ENCODE results near the gene KTN1. TPM values are rescaled to one million over a fixed set of nuclear protein-coding genes. Genes with fewer than 3 reads are reported as not detected.

KTN1 gene
- total and polyA plus RNA-seq, 2 experiments from 2014 or later: 119 to 225 TPM

GRCh38 chr14:55571125-55571889 lies 8.7 kb upstream of the KTN1 start:
- Histone ChIP-seq H3K9me2 (ENCODE audit: insufficient read depth) (no peaks in the 10 kb centered on the region), H3K27ac (no peak overlapping the region), H3K27me3 (replicated peaks; ENCODE audit: insufficient read depth) (no peaks in the 10 kb centered on the region), H3K4me2 (ENCODE audit: unreplicated experiment) (no peak overlapping the region), H4K20me1 (ENCODE audit: insufficient read depth) (no peaks in the 10 kb centered on the region), H3K4me1 (ENCODE audit: insufficient read depth) (no peaks in the 10 kb centered on the region), H3K9me3 (ENCODE audit: low read depth) (no peaks in the 10 kb centered on the region), H3K9ac (no peak overlapping the region), H2AFZ (no peak overlapping the region), H3K4me3 (no peak overlapping the region), H3K79me2 (ENCODE audit: insufficient read depth) (no peaks in the 10 kb centered on the region), H3K36me3 (ENCODE audit: low read depth) (no peaks in the 10 kb centered on the region), H3F3A (ENCODE audit: insufficient read depth) (no peaks in the 10 kb centered on the region)
- no peak for TF ChIP-seq EZH2phosphoT487 (IDR thresholded peaks at IDR 0.05; ENCODE audit: insufficient read depth, low read depth)
- TF ChIP-seq EZH2 (IDR thresholded peaks at IDR 0.05; ENCODE audit: insufficient read depth, poor library complexity, severe bottlenecking): no peak
- WGBS, 2 experiments (ENCODE audit: low coverage in 1 of 2, low lambda C conversion rate in 2 of 2, missing lambda C conversion rate in 2 of 2): 97 to 99% methylated on average over 7 of the region's 7 CpGs
- in situ Hi-C loops (cut with MboI): no loop called here
- DNase-seq: no peak

- Histone ChIP-seq H3K9me2 (ENCODE audit: insufficient read depth) (no peaks in the 10 kb centered on the region), H4K20me1 (ENCODE audit: insufficient read depth) (no peaks in the 10 kb centered on the region), H3K4me1 (ENCODE audit: insufficient read depth) (peaks cover 7% of the 10 kb centered on the region; the same call in 1 of the 2 replicates), H3K36me3 (ENCODE audit: low read depth) (no peaks in the 10 kb centered on the region), H3K27ac (no peak overlapping the region), H3K4me3 (no peak overlapping the region), H3K4me2 (ENCODE audit: unreplicated experiment) (no peak overlapping the region), H3K9me3 (ENCODE audit: low read depth) (no peaks in the 10 kb centered on the region), H3K79me2 (ENCODE audit: insufficient read depth) (no peaks in the 10 kb centered on the region), H3K27me3 (replicated peaks; ENCODE audit: insufficient read depth) (no peaks in the 10 kb centered on the region), H3F3A (ENCODE audit: insufficient read depth) (no peaks in the 10 kb centered on the region; the same call in 1 of the 2 replicates), H3K9ac (no peak overlapping the region), H2AFZ (no peak overlapping the region)
- in situ Hi-C loops (cut with MboI): no loop called here
- 83 to 84% methylated on average over 4 of the region's 4 CpGs for WGBS, 2 experiments (ENCODE audit: low coverage in 1 of 2, low lambda C conversion rate in 2 of 2, missing lambda C conversion rate in 2 of 2)
- TF ChIP-seq EZH2 (IDR thresholded peaks at IDR 0.05; ENCODE audit: insufficient read depth, poor library complexity, severe bottlenecking) (no peak), EZH2phosphoT487 (IDR thresholded peaks at IDR 0.05; ENCODE audit: insufficient read depth, low read depth) (no peak)
- DNase-seq: no peak
Measured at GRCh38 chr14:55572578-55572977, 7.4 kb upstream of the KTN1 start.

GRCh38 chr14:55574988-55575387 lies 5.0 kb upstream of the KTN1 start:
- Histone ChIP-seq H3K36me3 (ENCODE audit: low read depth) (no peaks in the 10 kb centered on the region), H3K4me2 (ENCODE audit: unreplicated experiment) (no peak overlapping the region), H2AFZ (no peak overlapping the region), H3K27ac (no peak overlapping the region), H3K4me3 (no peak overlapping the region), H3K4me1 (ENCODE audit: insufficient read depth) (peaks cover 17% of the 10 kb centered on the region), H3K9me2 (ENCODE audit: insufficient read depth) (no peaks in the 10 kb centered on the region), H3F3A (ENCODE audit: insufficient read depth) (peaks cover 14% of the 10 kb centered on the region), H3K27me3 (replicated peaks; ENCODE audit: insufficient read depth) (no peaks in the 10 kb centered on the region), H3K9me3 (ENCODE audit: low read depth) (no peaks in the 10 kb centered on the region), H3K79me2 (ENCODE audit: insufficient read depth) (no peaks in the 10 kb centered on the region), H3K9ac (no peak overlapping the region), H4K20me1 (ENCODE audit: insufficient read depth) (no peaks in the 10 kb centered on the region)
- 82 to 85% methylated on average over 7 of the region's 7 CpGs for WGBS, 2 experiments (ENCODE audit: low coverage in 1 of 2, low lambda C conversion rate in 2 of 2, missing lambda C conversion rate in 2 of 2)
- TF ChIP-seq EZH2 (IDR thresholded peaks at IDR 0.05; ENCODE audit: insufficient read depth, poor library complexity, severe bottlenecking): no peak
- TF ChIP-seq EZH2phosphoT487 (IDR thresholded peaks at IDR 0.05; ENCODE audit: insufficient read depth, low read depth): no peak
- in situ Hi-C loops (cut with MboI): no loop called here
- DNase-seq: no peak

- H2AFZ ChIP-seq: no peak overlapping the region
- in situ Hi-C loops (cut with MboI): no loop called here
Measured at GRCh38 chr14:55577229-55577628, 2.8 kb upstream of the KTN1 start.

More at GRCh38 chr14:55577229-55577628, 2.8 kb upstream of the KTN1 start:
- TF ChIP-seq EZH2 (IDR thresholded peaks at IDR 0.05; ENCODE audit: insufficient read depth, poor library complexity, severe bottlenecking) (no peak), EZH2phosphoT487 (IDR thresholded peaks at IDR 0.05; ENCODE audit: insufficient read depth, low read depth) (no peak)
- DNase-seq: peak; percentile 59
- H3K9ac ChIP-seq: no peak overlapping the region
- H3F3A ChIP-seq (ENCODE audit: insufficient read depth): peaks cover 14% of the 10 kb centered on the region
- H3K27ac ChIP-seq: no peak overlapping the region
- H3K79me2 ChIP-seq (ENCODE audit: insufficient read depth): peaks cover 18% of the 10 kb centered on the region
- H3K9me3 ChIP-seq (ENCODE audit: low read depth): no peaks in the 10 kb centered on the region
- H3K36me3 ChIP-seq (ENCODE audit: low read depth): no peaks in the 10 kb centered on the region
- H3K4me1 ChIP-seq (ENCODE audit: insufficient read depth): peaks cover 25% of the 10 kb centered on the region
- H3K4me3 ChIP-seq: no peak overlapping the region
- H3K9me2 ChIP-seq (ENCODE audit: insufficient read depth): no peaks in the 10 kb centered on the region
- H3K4me2 ChIP-seq (ENCODE audit: unreplicated experiment): peak overlapping the region; percentile 29
- WGBS, 2 experiments (ENCODE audit: low coverage in 1 of 2, low lambda C conversion rate in 2 of 2, missing lambda C conversion rate in 2 of 2): 72 to 77% methylated on average over 4 of the region's 4 CpGs
- H3K27me3 ChIP-seq (replicated peaks; ENCODE audit: insufficient read depth): no peaks in the 10 kb centered on the region
- H4K20me1 ChIP-seq (ENCODE audit: insufficient read depth): no peaks in the 10 kb centered on the region; the same call in 1 of the 2 replicates

All from GM23248 (cell line).